GM21381 (cell line): ENCODE results near the gene MARF1.
"Not testable (repeated sequence)": the region's sequence is repeated elsewhere in the genome, so short reads cannot be mapped to it uniquely, and the experiment has no call there.

ENCODE experiments used
- ATAC-seq: cut with Tn5 transposase; IDR thresholded peaks from one replicate; pipeline ENCODE4 v1.9.1; 2021; ENCODE audit warnings: mild to moderate bottlenecking, moderate library complexity; ENCODE audit not compliant: unreplicated experiment

MARF1 gene

DNA sequence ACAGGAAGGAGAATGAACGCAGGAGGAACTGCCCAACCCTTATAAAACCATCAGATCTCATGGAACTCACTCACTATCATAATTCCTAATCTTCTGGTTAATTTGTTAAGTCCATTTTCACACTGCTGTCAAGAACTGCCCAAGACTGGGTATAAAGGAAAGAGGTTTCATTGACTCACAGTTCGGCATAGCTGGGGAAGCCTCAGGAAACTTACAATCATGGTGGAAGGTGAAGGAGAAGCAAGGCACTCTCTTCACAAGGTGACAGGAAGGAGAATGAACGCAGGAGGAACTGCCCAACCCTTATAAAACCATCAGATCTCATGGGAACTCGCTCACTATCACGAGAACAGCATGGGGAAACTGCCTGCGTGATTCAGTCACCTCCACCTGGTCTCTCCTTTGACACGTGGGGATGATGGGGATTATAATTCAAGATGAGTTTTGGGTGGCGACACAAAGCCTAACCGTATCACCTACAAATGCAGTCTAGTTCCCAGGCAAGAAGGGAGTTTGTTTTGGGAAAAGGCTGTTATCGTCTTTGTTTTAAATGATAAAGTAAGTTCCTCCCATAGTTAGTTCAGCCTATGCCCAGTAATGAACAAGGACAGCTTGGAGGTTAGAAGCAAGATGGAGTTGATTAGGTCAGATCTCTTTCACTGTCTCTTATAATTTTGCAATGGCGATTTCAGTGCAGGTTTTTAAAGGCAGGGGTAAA lies 68.9 kb downstream of the MARF1 start:
- not testable (repeated sequence) for ATAC-seq

- ATAC-seq, result no peak
Observed at GRCh38 chr16:15573274-15573895, 69.6 kb downstream of the MARF1 start.

- no peak for ATAC-seq
Observed at GRCh38 chr16:15572329-15573001, 70.5 kb downstream of the MARF1 start.

DNA sequence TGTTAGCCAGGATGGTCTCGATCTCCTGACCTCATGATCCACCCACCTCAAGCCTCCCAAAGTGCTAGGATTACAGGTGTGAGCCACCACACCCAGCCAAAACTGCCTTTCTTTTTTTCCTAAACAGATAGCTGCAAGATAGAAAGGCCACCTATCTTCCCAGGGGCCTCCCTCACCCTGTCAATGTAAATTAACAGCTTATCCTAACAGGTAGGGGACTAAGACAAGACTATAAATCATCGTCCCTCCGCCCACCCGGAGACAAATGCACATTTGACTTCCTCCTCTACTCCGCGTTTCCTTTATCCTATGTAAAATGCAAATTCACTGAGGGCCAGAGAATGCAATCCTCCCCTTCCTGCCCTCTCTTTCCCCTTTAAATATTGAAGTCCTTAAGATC lies 71.4 kb downstream of the MARF1 start:
- no peak for ATAC-seq

DNA sequence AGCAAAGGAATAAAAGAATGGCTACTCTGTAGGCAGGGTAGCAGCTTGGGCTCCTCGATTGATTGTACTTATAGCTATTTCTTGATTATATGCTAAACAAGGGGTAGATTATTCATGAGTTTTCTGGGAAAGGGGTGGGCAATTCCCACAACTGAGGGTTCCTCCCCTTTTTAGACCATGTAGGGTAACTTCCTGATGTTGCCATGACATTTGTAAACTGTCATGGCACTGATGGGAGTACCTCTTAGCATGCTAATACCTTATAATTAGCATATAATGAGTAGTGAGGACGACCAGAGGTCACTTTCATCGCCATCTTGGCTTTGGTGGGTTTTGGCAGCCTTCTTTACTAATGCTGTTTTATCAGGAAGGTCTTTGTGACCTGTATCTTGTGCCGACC lies 72.3 kb downstream of the MARF1 start:
- ATAC-seq, result not testable (repeated sequence)

GRCh38 chr16:15567823-15568222 lies 75.1 kb downstream of the MARF1 start:
- no peak for ATAC-seq

GRCh38 chr16:15566095-15566494 lies 76.9 kb downstream of the MARF1 start:
- no peak for ATAC-seq

DNA sequence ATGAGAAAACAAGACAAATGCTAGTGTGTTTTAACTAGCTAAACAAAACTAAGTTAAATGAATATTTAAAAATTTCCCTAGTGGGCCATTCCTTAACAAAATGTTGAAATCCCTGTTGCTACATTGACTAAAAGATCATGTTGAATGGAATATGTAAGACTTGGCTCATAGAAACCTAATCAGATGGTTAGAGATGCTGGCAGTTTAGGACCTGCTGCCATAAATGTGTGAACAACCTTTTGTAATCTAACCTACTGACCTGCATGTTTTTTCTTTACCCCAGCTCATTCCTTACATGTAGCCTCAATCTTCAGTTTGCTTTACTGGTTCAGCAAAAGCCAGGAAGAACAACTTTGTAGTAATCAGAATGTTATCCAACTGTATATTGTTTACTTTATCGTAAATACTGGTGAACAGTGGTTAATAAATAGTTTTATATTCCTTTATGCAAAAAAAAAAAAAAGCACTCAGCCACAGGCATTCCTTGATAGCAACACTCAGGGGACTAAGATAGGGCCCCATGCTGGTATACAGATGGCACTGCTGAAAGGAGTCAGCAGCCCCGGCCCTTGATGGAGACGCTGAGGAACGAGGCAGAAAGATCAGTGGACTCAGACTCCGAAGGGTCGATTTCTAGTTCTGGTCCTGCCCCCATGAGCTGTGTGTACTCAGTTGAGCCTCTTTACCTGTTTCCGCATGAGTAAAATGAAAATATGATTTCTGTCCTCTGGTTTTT lies 78.2 kb downstream of the MARF1 start:
- ATAC-seq, result no peak

DNA sequence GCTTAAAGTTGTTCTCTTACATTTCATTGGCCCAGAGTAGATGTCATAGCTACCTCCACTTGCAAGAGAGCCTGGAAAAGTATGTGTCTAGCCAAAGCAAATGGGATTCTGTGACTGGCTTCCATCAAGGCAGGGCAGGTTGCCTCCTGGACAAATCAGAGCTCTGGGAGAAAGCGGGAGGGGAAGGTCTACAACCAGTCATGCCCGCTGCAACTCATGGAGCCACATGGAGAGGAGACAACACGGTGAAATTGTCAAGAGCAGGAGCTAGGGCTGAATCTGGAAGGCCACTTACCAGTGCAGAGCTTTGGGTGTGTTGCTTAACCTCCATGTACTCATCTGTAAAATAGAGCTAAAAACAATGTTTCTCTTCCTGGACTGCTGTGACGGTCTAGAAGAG lies 83.8 kb downstream of the MARF1 start:
- no peak for ATAC-seq

GRCh38 chr16:15557258-15557657 lies 85.7 kb downstream of the MARF1 start:
- ATAC-seq, result no peak

DNA sequence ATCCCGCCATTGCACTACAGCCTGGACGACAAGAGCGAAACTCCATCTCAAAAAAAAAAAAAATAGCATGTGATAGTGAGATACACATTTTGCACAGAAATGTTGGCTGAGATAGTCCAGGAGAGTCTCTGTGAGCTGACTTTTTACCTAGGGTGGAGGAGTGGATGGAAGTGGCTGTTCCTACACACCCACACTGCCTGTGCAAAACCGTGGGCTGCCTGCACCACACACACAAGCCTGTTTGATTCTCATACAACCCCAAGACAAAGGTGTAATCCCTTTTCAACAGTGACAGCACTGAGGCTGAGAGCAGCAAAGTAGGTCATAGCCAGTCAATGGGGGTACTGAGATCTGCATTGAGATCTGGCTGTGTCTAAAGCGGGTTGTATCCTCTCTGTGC lies 86.8 kb downstream of the MARF1 start:
- ATAC-seq, result no peak

DNA sequence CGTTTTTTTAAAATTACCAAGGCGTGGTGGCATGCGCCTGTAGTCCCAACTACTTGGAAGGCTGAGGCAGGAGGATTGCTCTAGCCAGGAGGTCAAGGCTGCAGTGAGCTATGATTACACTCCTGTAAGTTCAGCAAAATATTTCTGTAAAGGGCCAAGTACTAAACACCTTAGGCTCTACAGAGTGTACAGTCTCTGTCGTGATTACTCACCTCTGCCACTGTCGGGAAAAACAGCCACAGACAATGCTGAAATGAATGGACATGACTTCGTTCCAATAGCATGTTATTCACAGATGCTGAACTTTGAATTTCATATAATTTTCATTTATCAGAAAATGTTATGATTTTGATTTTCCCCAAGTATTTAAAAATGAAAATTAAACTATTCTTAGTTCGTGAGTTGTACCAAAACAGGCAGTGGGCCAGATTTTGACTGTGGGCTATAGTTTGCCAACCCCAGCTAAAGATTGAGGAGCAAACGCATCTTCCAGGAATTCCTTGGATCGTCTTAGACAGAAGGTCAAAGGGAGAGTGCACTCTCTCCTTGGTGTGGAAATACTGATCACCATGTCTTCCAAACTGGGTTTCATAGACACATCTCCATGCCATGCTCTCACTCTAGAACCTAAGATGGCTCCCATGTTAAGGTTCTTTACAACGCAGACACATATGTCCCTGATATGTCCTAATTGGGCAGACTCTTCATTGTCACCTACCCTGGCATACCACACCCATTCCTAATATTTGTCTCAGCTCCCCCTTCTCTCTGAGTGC lies 89.5 kb downstream of the MARF1 start:
- no peak for ATAC-seq

DNA sequence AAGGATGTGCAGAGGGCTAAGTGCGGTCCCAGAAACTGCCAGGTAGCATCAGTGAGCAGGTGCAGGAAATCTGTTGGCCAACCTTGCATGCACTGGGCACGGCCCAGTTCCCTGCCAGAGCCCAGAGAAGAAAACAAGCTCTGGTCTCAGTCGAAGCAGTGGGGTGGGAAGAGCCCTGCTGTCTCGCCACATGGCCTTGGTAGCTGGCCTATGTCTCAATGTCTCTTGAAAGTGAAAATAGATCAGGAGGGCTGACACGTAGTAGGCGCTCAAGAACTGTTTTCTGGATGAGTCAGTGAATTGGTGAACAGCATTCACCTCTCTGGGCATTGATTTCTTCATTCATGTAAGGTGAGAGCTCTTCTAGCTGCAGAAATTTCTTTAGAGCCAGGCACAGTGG lies 90.4 kb downstream of the MARF1 start:
- ATAC-seq, result no peak

GRCh38 chr16:15548482-15548891 lies 94.5 kb downstream of the MARF1 start:
- no peak for ATAC-seq

GRCh38 chr16:15547768-15548096 lies 95.2 kb downstream of the MARF1 start:
- ATAC-seq, result no peak

GRCh38 chr16:15547072-15547767 lies 95.7 kb downstream of the MARF1 start:
- ATAC-seq, result not testable (repeated sequence)

DNA sequence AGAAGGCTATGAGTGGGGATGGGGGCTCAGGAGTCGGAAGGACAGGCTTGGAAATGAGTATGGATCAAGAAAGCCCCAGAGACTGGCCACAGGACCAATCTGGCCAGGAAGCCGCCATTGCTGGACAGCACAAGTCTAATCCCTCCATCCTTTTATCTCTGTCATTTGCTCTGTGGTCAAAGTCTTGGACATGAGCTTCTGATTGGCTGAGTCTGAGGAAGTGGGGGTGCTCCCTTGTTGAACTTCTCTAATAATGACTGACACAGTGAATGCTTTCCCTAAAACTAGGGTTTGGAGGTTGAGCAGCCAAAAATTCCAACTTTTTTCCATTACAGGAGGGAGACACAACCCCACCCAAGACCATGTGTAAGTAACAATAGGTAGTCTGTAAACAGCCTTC lies 97.4 kb downstream of the MARF1 start:
- no peak for ATAC-seq

DNA sequence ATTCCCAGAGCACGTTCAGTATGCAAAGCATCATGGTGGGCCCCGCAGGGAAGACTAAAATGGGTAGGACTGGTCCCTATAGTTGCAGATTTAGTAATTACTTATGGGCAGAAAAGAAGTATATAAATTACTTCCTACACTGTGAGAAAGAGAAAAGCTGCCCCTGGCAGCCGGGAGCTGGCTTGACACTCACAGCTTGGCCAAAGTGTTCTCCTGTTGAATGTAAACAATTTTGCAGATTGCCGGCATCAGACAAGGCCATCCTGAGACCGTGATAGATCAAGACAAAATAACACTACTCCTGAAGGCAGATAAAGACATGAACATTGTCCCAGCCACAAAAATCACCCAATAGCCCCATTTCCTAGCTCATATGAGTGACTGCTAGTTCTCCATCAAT lies 98.5 kb downstream of the MARF1 start:
- ATAC-seq, result no peak
